DMS53 treated with DMSO at 0.1 percent for 48 hours (cell line): Measurements from ENCODE around the gene SRRM2.

Experiments used
- DNase-seq: peaks from one replicate; lab custom pipeline; 2025; ENCODE audit not compliant: unreplicated experiment; lab: John Stamatoyannopoulos, UW

Gene SRRM2

DNA sequence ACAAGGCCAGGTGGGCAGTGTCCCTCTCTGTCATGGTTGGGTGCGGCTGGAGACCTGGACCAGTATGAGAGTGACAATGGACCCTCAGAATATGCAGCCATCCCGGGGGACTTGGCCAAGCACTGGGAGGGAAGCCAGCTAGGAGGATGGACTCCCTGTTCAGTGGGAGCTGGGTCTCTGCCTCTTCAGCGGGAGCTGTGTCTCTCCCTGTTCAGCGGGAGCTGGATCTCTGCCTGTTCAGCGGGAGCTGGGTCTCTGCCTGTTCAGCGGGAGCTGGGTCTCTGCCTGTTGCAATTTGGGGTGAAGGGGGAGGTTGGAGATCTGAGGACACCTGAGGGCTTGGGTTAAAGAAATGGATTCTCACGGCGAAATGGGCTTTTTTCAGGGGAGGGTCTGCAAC, 38.7 kb downstream of the SRRM2 start:
- no peak for DNase-seq

DNA sequence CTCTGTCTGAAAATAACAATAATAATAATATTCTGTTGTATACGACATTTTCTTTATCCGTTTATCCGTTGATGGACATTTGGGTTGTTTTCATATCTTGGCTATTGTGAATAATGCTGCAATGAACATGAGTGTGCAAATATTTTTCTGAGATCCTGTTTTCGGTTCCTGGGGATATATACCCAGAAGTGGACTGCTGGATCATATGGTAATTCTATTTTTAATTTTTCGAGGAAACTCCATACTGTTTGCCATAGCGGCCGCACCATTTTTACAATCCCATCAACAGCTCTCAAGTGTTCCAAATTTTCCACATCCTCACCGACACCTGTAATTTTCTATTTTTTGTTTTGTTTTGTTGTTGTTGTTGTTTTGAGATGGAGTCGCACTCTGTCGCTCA, 40.5 kb downstream of the SRRM2 start:
- DNase-seq = no peak

DNA sequence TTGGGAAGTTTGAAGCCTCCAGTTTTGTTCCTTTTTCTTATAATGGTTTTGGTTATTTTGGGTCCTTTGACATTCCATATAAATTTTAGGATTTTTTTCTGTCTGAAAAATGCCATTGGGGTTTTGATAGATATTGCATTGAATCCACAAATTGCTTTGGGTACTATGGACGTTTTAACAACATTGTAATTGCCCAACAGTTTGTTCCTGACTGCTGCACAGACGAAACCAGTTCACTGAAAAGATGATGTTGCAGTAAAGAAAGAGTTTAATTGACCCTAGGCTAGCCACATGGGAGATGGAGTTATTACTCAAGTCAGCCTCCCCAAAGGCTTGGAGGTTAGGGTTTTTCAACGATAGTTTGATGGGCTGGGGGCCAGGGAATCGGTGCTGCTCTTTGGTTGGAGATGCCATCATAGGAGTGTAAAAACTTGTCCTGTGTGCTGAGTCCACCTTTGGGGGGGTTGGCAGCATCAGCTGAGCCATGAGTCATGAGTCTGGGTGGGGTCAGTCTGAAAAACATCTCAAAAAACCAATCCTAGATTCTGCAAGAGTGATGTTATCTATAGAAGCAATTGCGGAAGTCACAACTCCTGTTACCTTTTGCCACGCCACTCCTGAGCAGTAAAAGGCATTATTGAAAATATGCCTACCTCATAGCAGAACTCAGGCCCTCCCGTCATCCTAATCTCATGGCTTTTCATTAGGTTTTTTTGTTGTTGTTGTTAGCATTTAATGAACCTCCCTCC, 43.1 kb downstream of the SRRM2 start:
- no peak for DNase-seq

DNA sequence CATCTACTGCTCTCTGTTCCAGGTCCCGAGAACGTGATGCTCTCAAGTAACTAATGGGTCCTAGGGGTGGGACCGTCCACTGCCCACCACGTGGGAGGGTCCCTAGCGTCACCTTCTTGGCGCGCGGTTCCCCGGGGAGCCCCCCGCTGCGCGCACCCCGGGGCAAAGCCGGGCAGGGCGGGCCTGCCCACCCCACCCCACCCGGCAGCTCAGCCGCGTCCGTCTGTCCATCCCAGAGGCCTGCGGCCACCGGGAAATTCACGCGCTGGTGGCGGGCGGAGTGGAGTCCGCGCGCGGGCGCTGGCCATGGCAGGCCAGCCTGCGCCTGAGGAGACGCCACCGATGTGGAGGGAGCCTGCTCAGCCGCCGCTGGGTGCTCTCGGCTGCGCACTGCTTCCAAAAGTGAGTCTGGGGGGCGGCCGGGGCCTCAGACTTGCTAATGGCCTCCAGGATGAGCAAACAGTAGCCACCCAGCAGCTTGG, 46.3 kb downstream of the SRRM2 start:
- DNase-seq = no peak

DNA sequence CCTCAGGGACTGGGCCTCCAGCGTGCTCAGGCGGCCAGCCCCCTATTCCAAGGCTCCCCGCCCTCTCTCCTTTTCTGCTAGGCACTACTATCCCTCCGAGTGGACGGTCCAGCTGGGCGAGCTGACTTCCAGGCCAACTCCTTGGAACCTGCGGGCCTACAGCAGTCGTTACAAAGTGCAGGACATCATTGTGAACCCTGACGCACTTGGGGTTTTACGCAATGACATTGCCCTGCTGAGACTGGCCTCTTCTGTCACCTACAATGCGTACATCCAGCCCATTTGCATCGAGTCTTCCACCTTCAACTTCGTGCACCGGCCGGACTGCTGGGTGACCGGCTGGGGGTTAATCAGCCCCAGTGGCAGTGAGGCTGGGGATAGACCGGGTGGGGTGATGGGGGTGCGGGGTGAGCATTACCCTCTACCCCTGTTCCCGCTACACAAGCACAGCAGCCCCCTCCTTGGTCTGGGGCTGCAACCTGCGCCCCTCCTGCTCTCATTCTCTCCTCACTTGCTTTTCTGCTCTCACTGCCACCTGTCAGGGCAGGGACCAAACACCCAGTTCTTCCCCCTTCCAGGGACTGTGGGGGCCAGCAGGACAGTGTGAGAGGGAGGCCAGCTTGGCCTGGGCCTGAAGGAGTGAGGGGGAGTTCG, 46.9 kb downstream of the SRRM2 start:
- DNase-seq = no peak

DNA sequence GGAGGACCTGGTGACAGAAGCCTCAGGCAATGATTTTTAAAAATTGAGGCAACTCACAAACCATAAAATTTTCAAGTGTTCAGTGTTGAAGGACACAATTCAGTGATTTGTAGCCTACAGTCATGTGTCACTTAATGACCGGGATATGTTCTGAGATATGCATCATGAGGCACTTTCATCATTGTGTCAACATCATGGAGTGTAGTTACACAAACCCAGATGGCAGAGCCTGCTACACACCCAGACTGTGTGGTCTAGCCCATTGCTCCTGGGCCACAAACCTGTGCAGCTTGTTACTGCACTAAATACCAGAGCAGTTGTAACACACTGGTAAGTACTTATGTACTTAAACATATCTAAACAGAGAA, 47.4 kb downstream of the SRRM2 start:
- peak; percentile 81 for DNase-seq

DNA sequence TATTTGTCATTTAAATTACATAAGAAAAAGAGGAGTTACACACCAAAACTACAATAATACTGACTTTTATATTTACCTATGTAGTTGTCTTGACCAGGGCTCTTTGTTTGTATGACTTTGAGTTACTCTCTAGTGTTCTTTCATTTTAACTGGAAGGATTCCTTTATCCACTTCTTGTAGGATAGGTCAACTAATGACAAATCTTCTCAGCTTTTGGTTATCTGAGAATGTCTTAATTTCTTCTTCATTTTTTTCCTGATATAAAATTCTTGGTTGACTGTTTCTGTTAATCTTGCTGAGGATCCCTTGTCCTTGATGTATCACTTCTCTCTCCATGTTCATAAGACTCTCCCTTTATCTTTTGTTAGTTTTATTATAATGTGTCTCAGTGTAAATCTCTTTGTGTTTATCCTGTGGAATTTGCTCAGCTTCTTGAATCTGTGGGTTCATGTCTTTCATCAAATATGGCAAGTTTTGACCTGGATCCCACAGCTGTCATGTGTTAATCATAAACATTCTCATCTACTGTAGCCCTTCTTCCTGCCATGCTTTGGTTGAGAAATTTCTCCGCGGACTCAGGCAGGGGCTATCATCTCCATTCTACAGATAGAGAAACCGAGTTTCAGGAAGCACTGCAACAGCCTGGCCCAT, 51.2 kb downstream of the SRRM2 start:
- DNase-seq = no peak

DNA sequence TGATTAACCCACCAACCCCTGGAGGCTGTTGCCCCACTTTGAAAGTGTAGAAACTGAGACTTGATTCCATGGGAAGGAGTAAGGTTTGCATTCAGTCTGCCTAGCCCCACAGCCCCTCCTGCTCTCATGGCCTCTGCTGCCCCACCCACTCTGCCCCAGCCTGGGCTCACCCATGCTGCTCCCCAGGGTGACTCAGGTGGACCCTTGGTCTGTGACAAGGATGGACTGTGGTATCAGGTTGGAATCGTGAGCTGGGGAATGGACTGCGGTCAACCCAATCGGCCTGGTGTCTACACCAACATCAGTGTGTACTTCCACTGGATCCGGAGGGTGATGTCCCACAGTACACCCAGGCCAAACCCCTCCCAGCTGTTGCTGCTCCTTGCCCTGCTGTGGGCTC, 52.3 kb downstream of the SRRM2 start:
- no peak for DNase-seq

DNA sequence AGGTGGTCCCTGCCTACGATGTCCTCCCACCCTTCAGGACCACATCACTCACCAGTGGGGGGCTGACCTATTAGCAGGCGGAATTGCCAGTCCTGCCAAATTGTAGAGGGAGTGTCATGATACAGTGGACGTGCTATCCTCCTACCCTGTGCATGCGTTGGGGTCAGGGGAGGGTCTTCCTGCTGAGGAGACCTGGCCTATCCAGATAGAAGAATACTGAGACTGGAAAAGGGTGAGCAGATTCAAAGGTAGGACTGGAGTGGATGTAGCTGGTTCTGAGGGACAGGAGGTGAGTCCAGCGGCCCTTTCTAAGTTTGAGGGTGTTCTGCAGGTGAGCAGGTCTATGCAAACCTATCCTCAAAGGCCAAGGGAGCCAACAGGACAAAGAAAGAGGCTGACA, 53.8 kb downstream of the SRRM2 start:
- no peak for DNase-seq

DNA sequence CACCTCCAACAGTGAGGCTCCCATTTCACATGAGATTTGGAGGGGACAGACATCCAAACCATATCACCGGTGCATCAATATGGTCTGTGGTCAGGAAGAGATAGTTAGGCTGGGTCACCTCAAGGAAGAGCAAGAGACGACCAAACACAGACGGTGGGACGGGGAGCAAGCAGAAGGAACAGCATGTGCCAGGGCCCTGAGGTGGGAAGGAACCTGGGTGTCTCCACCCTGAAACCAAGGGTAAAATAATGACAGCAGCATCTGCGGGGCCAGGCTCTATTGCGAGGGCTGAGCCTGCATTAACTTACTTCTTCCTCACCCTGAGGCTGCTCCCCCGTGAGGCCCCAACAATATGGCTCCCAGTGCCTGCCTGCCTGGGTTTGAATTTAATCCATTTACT, 55.7 kb downstream of the SRRM2 start:
- DNase-seq = no peak

DNA sequence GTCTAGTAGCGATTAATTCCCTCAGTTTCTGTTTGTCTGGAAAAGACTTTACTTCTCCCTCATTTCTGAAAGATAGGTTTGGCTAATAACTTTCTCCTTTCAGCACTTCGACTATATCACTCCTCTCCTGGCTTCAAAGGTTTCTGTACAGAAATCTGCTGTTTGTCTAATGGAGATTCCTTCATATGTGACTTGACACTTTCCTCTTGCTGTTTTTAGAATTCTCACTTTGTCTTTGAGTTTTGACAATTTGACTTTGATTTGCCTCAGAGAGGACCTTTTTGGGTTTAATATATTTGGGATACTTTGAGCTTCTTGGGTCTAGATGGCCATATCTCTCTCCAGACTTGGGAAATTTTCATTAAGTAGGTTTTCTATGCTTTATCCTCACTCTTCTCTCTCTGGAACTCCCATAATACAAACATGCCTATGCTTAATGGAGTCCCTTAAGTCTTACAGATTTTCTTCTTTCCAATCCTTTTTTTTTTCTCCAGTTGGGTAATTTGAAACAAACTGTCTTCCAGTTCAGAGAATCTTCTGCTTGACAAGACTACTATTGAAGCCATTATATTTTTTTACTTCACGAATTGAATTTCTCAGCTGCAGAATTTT, 56.8 kb downstream of the SRRM2 start:
- no peak for DNase-seq

DNA sequence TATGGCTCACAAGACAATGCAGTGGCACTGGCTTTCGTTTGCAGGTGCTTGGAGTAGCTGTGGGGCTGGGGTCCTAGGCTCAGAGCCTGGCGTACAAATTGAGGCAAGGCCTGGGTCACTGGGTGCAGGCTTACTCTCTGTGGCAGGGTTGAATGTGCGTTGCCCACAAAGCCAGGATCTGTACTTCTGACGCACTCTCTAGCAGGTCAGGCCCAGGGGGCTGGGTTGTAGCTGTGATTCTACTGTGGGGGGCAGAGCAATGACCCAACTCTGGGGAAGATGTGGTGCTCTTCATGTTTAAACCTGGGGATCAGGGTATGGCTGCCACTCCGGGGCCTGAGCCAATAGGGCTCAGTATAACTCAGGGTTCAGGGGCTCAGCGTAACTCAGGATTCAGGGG, 58.2 kb downstream of the SRRM2 start:
- DNase-seq = no peak

DNA sequence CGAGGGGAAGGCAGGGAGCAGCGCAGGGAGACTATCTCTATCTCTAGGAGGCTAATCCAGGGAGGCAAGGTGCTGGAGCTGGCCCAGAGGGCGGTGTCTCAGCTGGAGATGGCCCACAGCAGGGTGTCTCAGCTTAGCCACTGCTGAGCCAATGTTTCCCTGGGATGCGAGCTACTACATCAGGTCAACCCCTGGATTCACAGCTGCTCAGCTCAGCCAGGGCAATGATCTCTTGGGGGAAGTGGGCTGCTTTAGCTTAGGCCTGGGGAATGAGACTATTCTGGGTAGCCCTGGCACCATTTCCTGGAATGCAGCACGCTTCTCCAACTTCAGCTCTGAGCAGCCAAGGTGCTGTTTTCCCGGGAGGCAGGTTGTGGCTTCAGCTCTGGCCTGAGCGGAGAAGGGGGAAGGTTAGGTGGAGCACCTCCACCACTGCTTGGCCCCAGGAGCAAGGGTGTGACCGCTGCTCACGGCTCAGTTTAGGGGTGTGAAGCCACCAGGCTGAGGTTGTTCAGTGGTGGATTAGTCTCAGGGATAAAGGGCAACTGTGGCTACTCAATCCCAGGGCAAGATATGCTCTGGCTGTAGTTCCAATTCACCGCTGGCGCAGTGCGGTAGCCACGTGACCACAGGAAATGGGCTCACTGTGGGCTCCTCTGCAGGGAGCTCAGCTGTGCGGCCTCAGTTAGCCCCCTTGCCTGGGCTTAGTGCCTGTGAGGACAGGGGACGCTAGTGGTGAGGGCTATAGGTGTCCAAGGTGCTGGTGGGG, 59.4 kb downstream of the SRRM2 start:
- no peak for DNase-seq

DNA sequence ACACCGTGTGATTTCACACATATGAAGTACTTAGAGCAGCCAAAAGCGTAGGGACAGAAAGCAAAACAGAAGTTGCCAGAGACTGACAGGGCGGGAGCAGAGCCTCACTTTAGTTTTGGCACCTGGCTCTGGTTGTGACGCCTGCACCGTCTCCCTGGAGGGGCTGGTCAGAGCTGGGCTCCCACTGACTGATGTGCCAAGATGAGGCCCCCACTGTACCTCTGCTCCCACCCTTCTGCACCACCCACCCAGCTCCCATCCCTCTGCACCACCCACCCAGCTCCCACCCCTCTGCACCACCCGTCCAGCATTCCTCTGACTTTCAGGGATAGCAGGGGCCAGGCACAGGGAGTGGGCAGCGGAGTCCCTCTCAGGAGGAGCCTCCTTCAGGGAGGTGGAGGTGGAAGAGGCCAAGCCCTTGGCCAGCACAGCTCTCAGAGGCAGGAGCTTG, 61.4 kb downstream of the SRRM2 start:
- no peak for DNase-seq

DNA sequence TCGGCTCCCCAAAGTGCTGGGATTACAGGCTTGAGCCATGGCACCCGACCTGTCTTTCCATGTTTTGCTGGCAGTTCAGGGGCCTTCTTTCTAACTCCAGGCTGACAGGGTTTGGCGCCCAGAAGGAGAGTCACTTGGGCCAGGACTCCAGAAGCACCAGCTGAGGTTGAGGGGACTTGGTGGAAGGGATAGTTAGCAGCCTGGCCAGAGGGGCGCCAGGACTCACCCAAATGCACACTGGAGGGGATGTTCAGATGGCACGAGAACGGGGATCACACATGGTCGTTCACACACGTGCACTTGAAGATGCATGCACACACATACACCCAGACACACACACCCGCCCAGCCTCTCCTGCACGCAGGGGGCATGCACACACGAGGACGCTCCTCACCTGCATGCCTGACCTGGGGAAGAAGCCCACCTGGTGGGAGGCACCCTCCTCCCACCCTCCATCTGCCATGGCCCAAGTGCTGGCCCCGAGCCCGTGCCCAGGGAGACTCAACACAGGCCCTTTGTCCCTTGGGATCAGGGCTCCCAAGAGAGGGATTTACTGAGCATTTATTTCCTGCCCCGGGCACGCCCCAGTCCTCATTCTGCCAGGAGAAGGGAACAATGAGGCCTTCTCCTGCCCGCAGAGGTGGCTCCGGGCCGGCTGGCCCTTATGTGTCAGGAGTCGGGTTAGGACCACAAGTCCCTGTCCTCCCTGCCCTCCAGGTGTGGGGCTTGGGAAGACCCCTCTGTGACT, 62.3 kb downstream of the SRRM2 start:
- DNase-seq = no peak

DNA sequence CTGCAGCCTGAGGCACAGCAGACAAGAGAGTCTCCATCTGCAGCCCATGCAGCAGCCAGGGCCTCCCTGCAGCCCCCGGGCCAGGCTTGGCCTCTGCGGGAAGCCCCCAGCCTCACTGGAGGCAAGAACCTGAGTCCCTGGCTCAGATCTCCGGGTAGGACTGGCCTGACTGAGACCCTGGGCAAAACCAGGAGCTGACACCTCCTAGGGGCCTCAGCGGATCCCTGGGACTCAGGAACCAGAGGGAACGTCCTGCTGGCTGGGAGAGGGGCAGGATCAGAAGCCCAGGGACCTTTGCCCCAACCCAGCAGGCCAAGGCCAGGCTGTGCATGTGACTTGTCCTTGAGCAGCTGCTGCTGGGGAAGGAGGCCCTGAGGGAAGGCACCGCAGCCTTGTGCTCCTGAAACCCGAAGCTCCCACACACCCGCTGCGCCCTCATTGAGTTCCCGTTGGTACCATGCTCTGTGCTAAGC, 62.9 kb downstream of the SRRM2 start:
- no peak for DNase-seq

DNA sequence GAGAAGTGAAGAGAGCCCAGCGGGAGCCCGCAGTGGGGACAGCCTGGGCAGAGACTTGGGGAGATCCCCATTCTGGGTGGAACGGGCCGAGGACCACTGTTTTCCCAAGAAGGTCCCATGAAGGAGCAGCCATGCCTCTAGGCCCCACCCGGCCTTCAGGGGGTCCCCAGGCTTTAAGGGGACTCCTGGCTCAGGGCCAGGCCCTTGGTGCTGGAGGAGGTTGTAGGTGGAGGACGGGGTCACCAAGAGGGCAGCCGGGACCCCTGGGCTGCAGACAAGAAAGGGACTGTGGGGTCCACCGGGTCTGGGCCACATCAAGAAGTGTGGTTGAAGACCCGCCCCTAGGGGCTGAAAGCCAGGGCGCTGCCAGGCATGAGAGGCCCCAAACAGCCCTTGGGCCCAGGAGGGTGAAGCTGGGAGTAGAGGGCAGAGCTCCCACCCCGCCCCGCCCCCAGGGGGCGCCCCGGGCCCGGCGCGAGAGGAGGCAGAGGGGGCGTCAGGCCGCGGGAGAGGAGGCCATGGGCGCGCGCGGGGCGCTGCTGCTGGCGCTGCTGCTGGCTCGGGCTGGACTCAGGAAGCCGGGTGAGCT, 64.4 kb downstream of the SRRM2 start, which contains the start of gene PRSS21:
Gene PRSS21 (plus strand): TSS at position 487 of the 589 bp plus-strand sequence. CDS start 32 bp downstream, at position 519.
- no peak for DNase-seq

DNA sequence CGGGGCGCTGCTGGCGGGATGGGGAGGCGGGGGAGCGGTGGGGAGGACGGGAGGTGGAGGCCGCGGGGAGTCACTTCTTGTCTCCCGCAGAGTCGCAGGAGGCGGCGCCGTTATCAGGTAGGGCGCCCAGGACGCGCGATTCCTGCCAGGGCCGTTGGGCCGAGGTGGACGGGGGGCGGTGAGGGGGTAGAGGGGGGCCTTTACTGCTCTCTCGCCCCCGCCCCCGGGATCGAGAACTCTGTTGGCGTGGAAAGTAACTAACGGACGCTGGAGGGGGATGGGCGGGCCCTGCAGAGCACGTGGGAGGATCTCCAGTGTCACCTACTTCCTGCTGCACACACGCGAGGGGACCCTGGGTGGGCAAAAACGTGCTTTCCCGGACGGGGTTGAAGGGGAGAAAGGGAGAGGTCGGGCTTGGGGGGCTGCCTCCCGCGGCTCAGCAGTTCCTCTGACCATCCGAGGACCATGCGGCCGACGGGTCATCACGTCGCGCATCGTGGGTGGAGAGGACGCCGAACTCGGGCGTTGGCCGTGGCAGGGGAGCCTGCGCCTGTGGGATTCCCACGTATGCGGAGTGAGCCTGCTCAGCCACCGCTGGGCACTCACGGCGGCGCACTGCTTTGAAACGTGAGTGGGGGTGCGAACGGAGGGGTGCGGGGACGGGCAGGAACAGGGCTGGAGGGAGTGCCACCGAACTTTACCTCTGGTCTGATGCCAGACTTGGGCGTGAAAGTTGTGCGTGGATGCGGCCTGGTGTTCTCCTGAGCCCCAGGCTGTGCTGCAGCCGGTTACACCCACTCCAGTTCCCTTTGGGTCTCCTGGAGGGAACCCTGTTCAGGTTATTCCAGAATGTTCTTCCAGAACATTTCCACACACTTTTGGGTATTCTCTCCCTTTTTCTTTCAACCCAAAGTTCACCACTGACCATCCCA, 65.2 kb downstream of the SRRM2 start:
- DNase-seq = no peak
